Activated CD4-positive, alpha-beta T cell treated with anti-CD3 and anti-CD28 coated beads for 36 hours (primary cell): ENCODE measurements around the gene KDM7A. TPM values are rescaled to one million over a fixed set of nuclear protein-coding genes. Genes with fewer than 3 reads are reported as not detected.

Source experiments
- ATAC-seq: fragments of 200-7000 bp; cut with Tn5 transposase; one replicate; pipeline ENCODE4 v1.10.0; 2021; ENCODE audit warnings: mild to moderate bottlenecking, moderate library complexity
- CTCF ChIA-PET: fragments of 350-600 bp; sonication (Branson Sonifier 250); formaldehyde crosslinking; loops from one replicate; lab custom pipeline; 2021; ENCODE audit warnings: antibody characterized with exemption; lab: Charles Lee
- POLR2A ChIA-PET: fragments of 350-600 bp; sonication (Branson Sonifier 250); formaldehyde crosslinking; loops from one replicate; lab custom pipeline; 2021; ENCODE audit warnings: antibody characterized with exemption, inconsistent platforms; lab: Charles Lee
- DNase-seq: peaks from one replicate; pipeline ENCODE4 v3.0.0-alpha.2; 2020
- H3K27ac Mint-ChIP-seq: one replicate; pipeline ENCODE4 v1.8.0; 2021; ENCODE audit warnings: mixed read lengths
- H3K27me3 Mint-ChIP-seq: one replicate; pipeline ENCODE4 v1.8.0; 2021; ENCODE audit warnings: mixed read lengths
- H3K36me3 Mint-ChIP-seq: one replicate; pipeline ENCODE4 v1.8.0; 2021; ENCODE audit warnings: low read depth, mixed read lengths
- H3K4me1 Mint-ChIP-seq: one replicate; pipeline ENCODE4 v1.8.0; 2021; ENCODE audit warnings: mixed read lengths
- H3K4me3 Mint-ChIP-seq: one replicate; pipeline ENCODE4 v1.8.0; 2021; ENCODE audit warnings: mild to moderate bottlenecking, moderate library complexity, mixed read lengths
- H3K9me3 Mint-ChIP-seq: one replicate; pipeline ENCODE4 v1.8.0; 2021; ENCODE audit warnings: low read depth, mixed read lengths
- intact Hi-C, 2 experiments: fragments of 100-400 bp; cut with DNase I in 1 of 2; cut with micrococcal nuclease in 1 of 2; formaldehyde crosslinking; loops; one replicate each; pipeline versions ENCODE4 v1.14.2 to v1.15.1; 2022 to 2024; cut with DNase I, micrococcal nuclease
- total RNA-seq, 2 experiments: library from RNA; stranded (reverse); gene quantifications; one replicate each; pipeline ENCODE4 v1.2.3, GENCODE V29; 2021

The KDM7A gene
- total RNA-seq, 2 experiments from 2014 or later: 17.9 to 28.7 TPM

DNA sequence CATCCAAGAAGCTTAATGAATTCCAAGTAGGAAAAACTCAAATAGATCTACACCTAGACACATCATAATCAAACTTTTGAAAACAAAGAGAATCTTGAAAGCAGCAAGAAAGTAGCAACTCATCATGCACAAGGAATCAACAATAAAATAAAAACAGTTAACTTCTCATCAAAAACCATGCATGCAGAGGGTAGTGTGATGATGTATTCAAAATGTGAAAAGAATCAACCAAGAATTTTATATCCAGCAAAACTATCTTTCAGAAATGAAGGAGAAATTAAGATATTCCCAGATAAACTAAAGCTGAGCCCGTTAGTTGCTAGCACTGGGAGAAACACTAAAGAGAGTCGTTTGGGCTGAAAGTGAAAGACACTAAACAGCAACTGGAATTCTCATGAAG is 109.7 kb downstream of the KDM7A start:
- intact Hi-C loops: loop anchor here (10.0 kb wide), 2 partner anchors 238 to 1488 kb away; partner anchors contain the start of gene AGK (in 1 of the 2)
- CTCF ChIA-PET: no interaction called here
- H3K9me3 Mint-ChIP-seq: peaks cover 20% of the 10 kb centered on the region

GRCh38 chr7:140062528-140063299 is 114.1 kb downstream of the KDM7A start, which contains the start of gene PARP12:
Gene PARP12 (minus strand): TSS chr7:140062951. CDS start chr7:140062847, 104 bp downstream.
- Mint-ChIP-seq H3K4me3 (peak within 1 kb of the TSS; percentile 78), H3K27ac (peak within 1 kb of the TSS; percentile 75), H3K36me3 (peaks cover 18% of the 10 kb centered on the region), H3K9me3 (peaks cover 16% of the 10 kb centered on the region), H3K27me3 (no peaks in the 10 kb centered on the region), H3K4me1 (peaks cover 36% of the 10 kb centered on the region)
- CTCF ChIA-PET: interaction anchor here (0.6 to 1.1 kb wide), 5 partner anchors 12 to 326 kb away, joined by 3 read pairs; no protein-coding TSS in a partner anchor
- intact Hi-C loops: loop anchor here (1.0 to 10.0 kb wide), 9 partner anchors 113 to 1492 kb away; partner anchors contain the start of genes AGK (in 1 of the 2), FMC1 (in 1 of the 2), KDM7A (in 1 of the 2) and MKRN1 (in 1 of the 2)
- ATAC-seq: peak; percentile 65
- DNase-seq: peak; percentile 91
- POLR2A ChIA-PET: interaction anchor here (0.6 to 1.4 kb wide), 5 partner anchors 15 to 318 kb away, joined by 3 to 5 read pairs (median 4); partner anchors contain the start of gene KDM7A

More for the DNA sequence above, 109.7 kb downstream of the KDM7A start:
- POLR2A ChIA-PET: no interaction called here
- no peak for DNase-seq
- no peak overlapping the region for H3K27ac Mint-ChIP-seq
- H3K4me1 Mint-ChIP-seq: peaks cover 11% of the 10 kb centered on the region
- no peak for ATAC-seq
- peaks cover 12% of the 10 kb centered on the region for H3K36me3 Mint-ChIP-seq
- peaks cover under 1% of the 10 kb centered on the region for H3K27me3 Mint-ChIP-seq
- no peak overlapping the region for H3K4me3 Mint-ChIP-seq

- CTCF ChIA-PET: interaction anchor here (1.1 kb wide), 1 partner anchor 33 kb away, joined by 3 read pairs; no protein-coding TSS in a partner anchor
- peak overlapping the region; percentile 48 for H3K27ac Mint-ChIP-seq
- H3K9me3 Mint-ChIP-seq: peaks cover 12% of the 10 kb centered on the region
- POLR2A ChIA-PET: interaction anchor here (0.7 to 1.4 kb wide), 2 partner anchors 168 to 318 kb away, joined by 3 to 4 read pairs; no protein-coding TSS in a partner anchor
- H3K27me3 Mint-ChIP-seq: no peaks in the 10 kb centered on the region
- DNase-seq (peak; percentile 54), ATAC-seq (peak; percentile 18)
- H3K4me3 Mint-ChIP-seq: peak overlapping the region; percentile 78
- H3K36me3 Mint-ChIP-seq: peaks cover 18% of the 10 kb centered on the region
- intact Hi-C loops: loop anchor here (1.0 to 10.0 kb wide), 8 partner anchors 115 to 1493 kb away; partner anchors contain the start of genes AGK (in 1 of the 2), FMC1 (in 1 of the 2), KDM7A (in 1 of the 2) and MKRN1 (in 1 of the 2)
- peaks cover 36% of the 10 kb centered on the region for H3K4me1 Mint-ChIP-seq
Measured at GRCh38 chr7:140062118-140062527, 114.7 kb downstream of the KDM7A start.

DNA sequence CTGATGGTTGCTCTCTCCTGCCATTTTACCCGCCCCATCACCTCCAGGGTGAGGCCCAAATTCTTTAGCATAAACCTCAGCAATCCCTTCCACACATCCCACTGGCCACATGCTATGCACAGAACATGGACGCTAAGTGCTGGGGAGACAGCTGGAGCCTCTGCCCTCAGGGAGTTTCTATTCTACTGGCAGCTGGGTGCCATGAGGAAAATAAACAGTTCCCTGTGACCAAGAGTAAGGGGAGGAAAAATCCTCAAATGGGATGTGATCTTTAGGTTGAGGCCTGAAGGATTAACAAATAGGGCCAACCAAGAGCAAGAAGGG is 115.2 kb downstream of the KDM7A start:
- Mint-ChIP-seq H3K4me3 (peak overlapping the region; percentile 78), H3K27ac (peak overlapping the region; percentile 51), H3K36me3 (peaks cover 16% of the 10 kb centered on the region), H3K4me1 (peaks cover 36% of the 10 kb centered on the region), H3K9me3 (peaks cover 6% of the 10 kb centered on the region), H3K27me3 (no peaks in the 10 kb centered on the region)
- POLR2A ChIA-PET: no interaction called here
- DNase-seq (no peak), ATAC-seq (no peak)
- CTCF ChIA-PET: no interaction called here
- intact Hi-C loops: loop anchor here (5.0 to 10.0 kb wide), 7 partner anchors 116 to 1493 kb away; partner anchors contain the start of genes AGK (in 1 of the 2), FMC1 (in 1 of the 2), KDM7A (in 1 of the 2) and MKRN1 (in 1 of the 2)

GRCh38 chr7:140060788-140061606 is 115.8 kb downstream of the KDM7A start:
- peaks cover 36% of the 10 kb centered on the region for H3K4me1 Mint-ChIP-seq
- no peak for ATAC-seq
- H3K27me3 Mint-ChIP-seq: no peaks in the 10 kb centered on the region
- DNase-seq: no peak
- peak overlapping the region; percentile 78 for H3K4me3 Mint-ChIP-seq
- POLR2A ChIA-PET: no interaction called here
- CTCF ChIA-PET: interaction anchor here (0.6 kb wide), 1 partner anchor 115 kb away, joined by 3 read pairs; no protein-coding TSS in a partner anchor
- peak overlapping the region; percentile 51 for H3K27ac Mint-ChIP-seq
- H3K9me3 Mint-ChIP-seq: peaks cover 3% of the 10 kb centered on the region
- peaks cover 12% of the 10 kb centered on the region for H3K36me3 Mint-ChIP-seq
- intact Hi-C loops: loop anchor here (5.0 to 10.0 kb wide), 7 partner anchors 116 to 1494 kb away; partner anchors contain the start of genes AGK (in 1 of the 2), FMC1 (in 1 of the 2), KDM7A (in 1 of the 2) and MKRN1 (in 1 of the 2)

DNA sequence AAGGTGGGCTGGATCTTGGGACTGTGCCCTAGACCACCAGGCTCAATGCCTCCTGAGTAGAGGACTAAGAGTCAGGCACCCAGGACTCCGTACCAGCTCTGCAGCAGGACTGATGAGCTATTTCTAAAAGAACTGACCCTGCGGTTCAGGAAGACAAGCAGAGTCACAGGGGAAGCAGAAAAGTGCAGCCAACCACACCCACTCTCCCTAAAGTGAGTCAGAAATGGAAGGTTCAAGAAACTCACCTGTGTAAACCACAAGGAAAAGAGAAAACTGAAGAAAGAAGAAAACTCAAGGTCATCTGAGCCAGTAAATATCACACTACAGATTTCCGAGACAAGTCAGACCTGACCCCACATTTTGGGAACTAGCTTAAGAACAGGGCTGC is 116.5 kb downstream of the KDM7A start:
- no peaks in the 10 kb centered on the region for H3K27me3 Mint-ChIP-seq

GRCh38 chr7:140059273-140060242 is 117.2 kb downstream of the KDM7A start:
- H3K4me1 Mint-ChIP-seq: peaks cover 42% of the 10 kb centered on the region
- ChIA-PET POLR2A (no interaction called here), CTCF (interaction anchor here (1.4 kb wide), 1 partner anchor 266 kb away, joined by 4 read pairs; no protein-coding TSS in a partner anchor)
- H3K4me3 Mint-ChIP-seq: peak overlapping the region; percentile 78
- no peaks in the 10 kb centered on the region for H3K9me3 Mint-ChIP-seq
- DNase-seq: peak; percentile 75
- intact Hi-C loops: loop anchor here (5.0 to 10.0 kb wide), 7 partner anchors 118 to 1495 kb away; partner anchors contain the start of genes AGK (in 1 of the 2), FMC1 (in 1 of the 2), KDM7A (in 1 of the 2) and MKRN1 (in 1 of the 2)
- peak; percentile 39 for ATAC-seq
- no peaks in the 10 kb centered on the region for H3K27me3 Mint-ChIP-seq
- H3K27ac Mint-ChIP-seq: peak overlapping the region; percentile 86
- H3K36me3 Mint-ChIP-seq: peaks cover 12% of the 10 kb centered on the region

More for the DNA sequence above, 116.5 kb downstream of the KDM7A start:
- peak; percentile 25 for DNase-seq
- intact Hi-C loops: loop anchor here (5.0 to 10.0 kb wide), 7 partner anchors 117 to 1495 kb away; partner anchors contain the start of genes AGK (in 1 of the 2), FMC1 (in 1 of the 2), KDM7A (in 1 of the 2) and MKRN1 (in 1 of the 2)
- peaks cover 12% of the 10 kb centered on the region for H3K36me3 Mint-ChIP-seq
- ChIA-PET POLR2A (no interaction called here), CTCF (interaction anchor here (0.6 to 1.4 kb wide), 2 partner anchors 116 to 266 kb away, joined by 3 to 4 read pairs; no protein-coding TSS in a partner anchor)
- no peak for ATAC-seq
- H3K4me1 Mint-ChIP-seq: peaks cover 38% of the 10 kb centered on the region
- no peaks in the 10 kb centered on the region for H3K9me3 Mint-ChIP-seq
- H3K27ac Mint-ChIP-seq: peak overlapping the region; percentile 33
- peak overlapping the region; percentile 78 for H3K4me3 Mint-ChIP-seq

GRCh38 chr7:140058517-140058916 is 118.3 kb downstream of the KDM7A start:
- no peaks in the 10 kb centered on the region for H3K27me3 Mint-ChIP-seq
- H3K4me3 Mint-ChIP-seq: no peak overlapping the region
- H3K36me3 Mint-ChIP-seq: peaks cover 12% of the 10 kb centered on the region
- ATAC-seq: no peak
- H3K4me1 Mint-ChIP-seq: peaks cover 52% of the 10 kb centered on the region
- no peaks in the 10 kb centered on the region for H3K9me3 Mint-ChIP-seq
- no peak overlapping the region for H3K27ac Mint-ChIP-seq
- no peak for DNase-seq
- POLR2A ChIA-PET: no interaction called here
- intact Hi-C loops: no loop called here
- CTCF ChIA-PET: interaction anchor here (1.6 kb wide), 1 partner anchor 9 kb away, joined by 6 read pairs; no protein-coding TSS in a partner anchor

DNA sequence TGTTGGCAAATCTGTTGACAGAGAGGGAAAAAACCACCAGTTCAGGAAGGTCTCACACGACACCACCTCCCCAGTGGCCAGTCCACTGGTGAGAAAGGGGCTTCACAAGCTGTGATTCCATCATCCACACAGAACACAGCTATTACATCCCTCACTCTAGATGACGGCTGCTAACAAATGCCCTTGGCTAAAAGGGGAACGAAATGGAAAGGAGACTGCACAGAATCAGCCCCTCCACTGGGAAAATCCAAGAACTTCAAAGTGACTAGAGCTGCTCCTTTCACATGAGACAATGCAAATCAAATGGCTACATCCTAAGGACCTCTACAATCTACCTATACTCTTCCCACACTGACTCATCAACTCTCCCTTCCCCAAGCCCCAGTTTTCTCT is 119.6 kb downstream of the KDM7A start:
- Mint-ChIP-seq H3K4me3 (no peak overlapping the region), H3K36me3 (peaks cover 18% of the 10 kb centered on the region), H3K4me1 (peaks cover 52% of the 10 kb centered on the region), H3K27me3 (no peaks in the 10 kb centered on the region), H3K27ac (no peak overlapping the region), H3K9me3 (no peaks in the 10 kb centered on the region)
- ATAC-seq (no peak), DNase-seq (no peak)
- ChIA-PET CTCF (interaction anchor here (0.9 to 1.5 kb wide), 2 partner anchors 12 to 81 kb away, joined by 3 to 4 read pairs; no protein-coding TSS in a partner anchor), POLR2A (no interaction called here)
- intact Hi-C loops: no loop called here
